ENCODE measurements around the gene TIMP3. TPM values are rescaled to one million over a fixed set of nuclear protein-coding genes. Genes with fewer than 3 reads are reported as not detected.
"Not testable (repeated sequence)": the region's sequence is repeated elsewhere in the genome, so short reads cannot be mapped to it uniquely, and the experiment has no call there.

Gene TIMP3
- polyA plus RNA-seq, 1 donor (not counting 4 experiments of a cell fraction or from before 2014, with no cell fraction given), result 34.3 TPM

DNA sequence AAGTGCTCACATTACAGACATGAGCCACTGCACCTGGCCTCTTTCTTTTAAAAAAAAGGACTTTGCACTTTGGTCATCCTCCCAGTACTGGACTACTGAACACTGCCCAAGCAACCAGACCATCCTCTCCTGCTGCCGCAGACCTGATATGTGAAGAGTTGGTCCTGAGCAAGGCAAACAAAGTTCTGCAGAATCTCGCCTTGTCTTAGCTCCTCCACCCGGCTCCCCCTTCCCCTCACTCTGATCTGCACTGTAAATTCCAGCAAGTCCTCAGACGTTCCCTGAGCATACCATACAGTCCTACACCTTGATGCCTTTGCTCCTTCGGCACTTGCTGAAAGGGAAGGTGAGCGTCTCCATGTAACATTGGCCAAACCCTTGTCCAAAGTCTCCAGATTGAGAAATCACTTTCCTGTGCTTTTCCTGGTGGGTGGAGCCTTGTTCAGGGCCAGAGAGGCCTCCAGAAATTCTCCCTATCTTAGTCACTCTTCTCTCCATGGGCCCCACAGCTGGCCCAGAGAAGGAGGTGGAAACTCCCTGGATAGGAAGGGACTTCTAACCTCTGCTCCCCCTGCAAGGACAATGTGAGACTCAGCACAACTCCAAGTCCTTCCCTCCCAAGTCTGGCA is 47.0 kb upstream of the TIMP3 start:
- no peak overlapping the region for H3K4me3 ChIP-seq (ENCODE audit: control insufficient read depth in 2 of 3, extremely low read depth in 1 of 3, insufficient read depth in 2 of 3, low read depth in 1 of 3, low read length in 3 of 3)
- no peaks in the 10 kb centered on the region for H4K20me1 ChIP-seq (ENCODE audit: control insufficient read depth, extremely low read depth, insufficient read depth, low read length)
- H3K27ac ChIP-seq (ENCODE audit: control insufficient read depth, insufficient read depth, low read length), result no peak overlapping the region
- H3K4me2 ChIP-seq (ENCODE audit: control insufficient read depth, extremely low read depth, insufficient read depth, low read depth, low read length), result no peak overlapping the region
- dilution Hi-C loops (cut with MboI; ENCODE audit: extremely low pct_ligation_motif_present, low sequenced_read_pairs), result no loop called here
- H3K79me2 ChIP-seq (ENCODE audit: control insufficient read depth, insufficient read depth, low read length), result no peaks in the 10 kb centered on the region
- H2AFZ ChIP-seq (ENCODE audit: control insufficient read depth, low read length), result no peak overlapping the region
- H3K27me3 ChIP-seq (ENCODE audit: control insufficient read depth, extremely low read depth, insufficient read depth, low read length), result no peaks in the 10 kb centered on the region
- H3K36me3 ChIP-seq (ENCODE audit: control insufficient read depth in 2 of 2, extremely low read depth in 1 of 2, insufficient read depth in 2 of 2, low read length in 2 of 2), result no peaks in the 10 kb centered on the region
- no peak for TF ChIP-seq EZH2 (IDR thresholded peaks at IDR 0.05; ENCODE audit: low read length)
- TF ChIP-seq, protein P1, sequence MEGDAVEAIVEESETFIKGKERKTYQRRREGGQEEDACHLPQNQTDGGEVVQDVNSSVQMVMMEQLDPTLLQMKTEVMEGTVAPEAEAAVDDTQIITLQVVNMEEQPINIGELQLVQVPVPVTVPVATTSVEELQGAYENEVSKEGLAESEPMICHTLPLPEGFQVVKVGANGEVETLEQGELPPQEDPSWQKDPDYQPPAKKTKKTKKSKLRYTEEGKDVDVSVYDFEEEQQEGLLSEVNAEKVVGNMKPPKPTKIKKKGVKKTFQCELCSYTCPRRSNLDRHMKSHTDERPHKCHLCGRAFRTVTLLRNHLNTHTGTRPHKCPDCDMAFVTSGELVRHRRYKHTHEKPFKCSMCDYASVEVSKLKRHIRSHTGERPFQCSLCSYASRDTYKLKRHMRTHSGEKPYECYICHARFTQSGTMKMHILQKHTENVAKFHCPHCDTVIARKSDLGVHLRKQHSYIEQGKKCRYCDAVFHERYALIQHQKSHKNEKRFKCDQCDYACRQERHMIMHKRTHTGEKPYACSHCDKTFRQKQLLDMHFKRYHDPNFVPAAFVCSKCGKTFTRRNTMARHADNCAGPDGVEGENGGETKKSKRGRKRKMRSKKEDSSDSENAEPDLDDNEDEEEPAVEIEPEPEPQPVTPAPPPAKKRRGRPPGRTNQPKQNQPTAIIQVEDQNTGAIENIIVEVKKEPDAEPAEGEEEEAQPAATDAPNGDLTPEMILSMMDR (optimal IDR thresholded peaks at IDR 0.05 in 1 of 3, IDR thresholded peaks at IDR 0.05 in 1 of 3, conservative IDR thresholded peaks at IDR 0.05 in 1 of 3; ENCODE audit: extremely low read depth in 1 of 3, insufficient read depth in 2 of 3, low read length in 3 of 3), result no peak
- no peaks in the 10 kb centered on the region for H3K9me3 ChIP-seq (ENCODE audit: control insufficient read depth, low read depth, low read length)
- FAIRE-seq (no peak), DNase-seq (ENCODE audit: low read depth, low spot score) (no peak)
- H3K4me1 ChIP-seq (ENCODE audit: control insufficient read depth, extremely low read depth, insufficient read depth, low read length), result no peaks in the 10 kb centered on the region
- no peaks in the 10 kb centered on the region for H3K9me1 ChIP-seq (ENCODE audit: control insufficient read depth, extremely low read depth, insufficient read depth, low read length)
- H3K9ac ChIP-seq (ENCODE audit: control insufficient read depth, extremely low read depth, insufficient read depth, low read length), result no peak overlapping the region

DNA sequence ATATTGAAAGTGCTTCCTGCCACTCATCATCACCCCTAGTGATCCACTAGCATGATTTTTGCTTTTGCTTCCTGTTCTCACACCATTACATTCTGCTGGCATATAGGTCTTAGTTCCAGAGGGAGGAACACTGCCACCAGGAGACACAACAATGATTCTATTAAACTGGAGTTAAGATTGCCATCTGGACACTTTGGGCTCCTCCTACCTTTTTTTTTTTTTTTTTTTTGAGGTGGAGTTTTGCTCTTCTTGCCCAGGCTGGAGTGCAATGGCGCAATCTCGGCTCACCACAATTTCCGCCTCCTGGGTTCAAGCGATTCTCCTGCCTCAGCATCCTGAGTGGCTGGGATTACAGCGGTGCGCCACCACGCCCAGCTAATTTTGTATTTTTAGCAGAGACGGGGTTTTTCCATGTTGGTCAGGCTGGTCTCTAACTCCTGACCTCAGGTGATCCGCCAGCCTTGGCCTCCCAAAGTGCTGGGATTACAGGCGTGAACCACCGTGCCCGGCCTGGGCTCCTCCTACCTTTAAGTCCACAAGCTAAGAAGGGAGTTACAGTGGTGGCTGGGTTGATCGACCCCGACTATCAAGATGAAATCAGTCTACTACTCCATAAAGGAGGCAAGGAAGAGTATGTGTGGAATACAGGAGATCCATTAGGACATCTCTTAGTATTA is 44.3 kb upstream of the TIMP3 start:
- H3K4me3 ChIP-seq (ENCODE audit: control insufficient read depth in 2 of 3, extremely low read depth in 1 of 3, insufficient read depth in 2 of 3, low read depth in 1 of 3, low read length in 3 of 3); FAIRE-seq; H3K9me3 ChIP-seq (ENCODE audit: control insufficient read depth, low read depth, low read length); H3K9ac ChIP-seq (ENCODE audit: control insufficient read depth, extremely low read depth, insufficient read depth, low read length); H3K27ac ChIP-seq (ENCODE audit: control insufficient read depth, insufficient read depth, low read length); H3K4me1 ChIP-seq (ENCODE audit: control insufficient read depth, extremely low read depth, insufficient read depth, low read length); dilution Hi-C loops (cut with MboI; ENCODE audit: extremely low pct_ligation_motif_present, low sequenced_read_pairs); H3K9me1 ChIP-seq (ENCODE audit: control insufficient read depth, extremely low read depth, insufficient read depth, low read length); H3K79me2 ChIP-seq (ENCODE audit: control insufficient read depth, insufficient read depth, low read length); DNase-seq (ENCODE audit: low read depth, low spot score); H3K4me2 ChIP-seq (ENCODE audit: control insufficient read depth, extremely low read depth, insufficient read depth, low read depth, low read length); H3K27me3 ChIP-seq (ENCODE audit: control insufficient read depth, extremely low read depth, insufficient read depth, low read length); H2AFZ ChIP-seq (ENCODE audit: control insufficient read depth, low read length); H3K36me3 ChIP-seq (ENCODE audit: control insufficient read depth in 2 of 2, extremely low read depth in 1 of 2, insufficient read depth in 2 of 2, low read length in 2 of 2); H4K20me1 ChIP-seq (ENCODE audit: control insufficient read depth, extremely low read depth, insufficient read depth, low read length): not testable (repeated sequence)
